HG03196 (cell line): ENCODE results near the gene PTPRM.

ENCODE experiments used
- ATAC-seq: cut with Tn5 transposase; IDR thresholded peaks from one replicate; pipeline ENCODE4 v1.9.1; 2021; ENCODE audit not compliant: unreplicated experiment

The PTPRM gene

GRCh38 chr18:7789856-7790552, 222.9 kb downstream of the PTPRM start:
- ATAC-seq: no peak

- ATAC-seq: no peak
Observed at GRCh38 chr18:7793100-7793499, 226.0 kb downstream of the PTPRM start.

- no peak for ATAC-seq
Observed at GRCh38 chr18:7803956-7804469, 236.9 kb downstream of the PTPRM start.

GRCh38 chr18:7805096-7805495, 238.0 kb downstream of the PTPRM start:
- ATAC-seq: no peak

- no peak for ATAC-seq
Observed at GRCh38 chr18:7805880-7806279, 238.8 kb downstream of the PTPRM start.

GRCh38 chr18:7807936-7808453, 240.9 kb downstream of the PTPRM start:
- no peak for ATAC-seq

- no peak for ATAC-seq
Observed at GRCh38 chr18:7808992-7809391, 241.9 kb downstream of the PTPRM start.

DNA sequence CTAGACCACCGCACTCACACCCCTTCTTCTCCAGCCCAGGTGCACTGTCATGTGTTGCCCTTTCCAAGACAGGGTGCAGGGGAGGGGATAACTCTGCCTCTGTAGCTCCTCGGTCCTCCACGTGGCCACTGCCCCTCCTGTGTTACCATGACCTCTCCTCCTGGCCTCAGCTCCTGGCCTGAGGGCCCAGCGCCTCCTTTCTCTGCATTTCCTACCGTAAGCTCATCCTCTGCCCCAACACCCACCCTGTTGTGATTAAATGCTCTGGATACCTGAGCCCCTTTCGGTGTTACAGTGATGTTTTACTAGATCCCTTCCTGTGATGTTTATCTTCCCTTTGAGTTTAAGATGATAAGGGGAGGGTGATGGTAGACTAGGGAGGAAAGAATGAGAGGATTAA, 242.3 kb downstream of the PTPRM start:
- ATAC-seq: no peak

- no peak for ATAC-seq
Observed at GRCh38 chr18:7809978-7810377, 242.9 kb downstream of the PTPRM start.

GRCh38 chr18:7812431-7813063, 245.4 kb downstream of the PTPRM start:
- no peak for ATAC-seq

DNA sequence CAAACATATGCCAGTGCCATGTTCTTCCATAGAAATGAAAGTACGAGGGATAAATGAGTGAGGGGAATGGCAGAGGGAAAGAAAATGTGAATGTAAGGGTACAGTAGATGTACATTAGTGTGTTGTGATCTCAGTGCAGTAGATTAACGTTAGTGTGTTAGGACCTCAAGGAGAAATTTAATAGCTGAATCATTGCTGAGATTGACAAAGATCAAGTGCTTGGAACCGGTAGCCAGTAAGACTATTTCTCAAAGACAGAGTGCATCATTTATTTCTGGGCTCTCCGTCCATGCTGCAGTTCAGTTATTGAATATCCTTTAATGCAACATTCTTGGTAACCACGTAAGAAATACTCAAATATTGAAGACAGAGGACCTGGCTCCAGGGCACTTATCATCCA, 246.0 kb downstream of the PTPRM start:
- no peak for ATAC-seq

- no peak for ATAC-seq
Observed at GRCh38 chr18:7814754-7815315, 247.7 kb downstream of the PTPRM start.

- ATAC-seq: no peak
Observed at GRCh38 chr18:7815787-7816186, 248.7 kb downstream of the PTPRM start.

- no peak for ATAC-seq
Observed at GRCh38 chr18:7817575-7818230, 250.6 kb downstream of the PTPRM start.

DNA sequence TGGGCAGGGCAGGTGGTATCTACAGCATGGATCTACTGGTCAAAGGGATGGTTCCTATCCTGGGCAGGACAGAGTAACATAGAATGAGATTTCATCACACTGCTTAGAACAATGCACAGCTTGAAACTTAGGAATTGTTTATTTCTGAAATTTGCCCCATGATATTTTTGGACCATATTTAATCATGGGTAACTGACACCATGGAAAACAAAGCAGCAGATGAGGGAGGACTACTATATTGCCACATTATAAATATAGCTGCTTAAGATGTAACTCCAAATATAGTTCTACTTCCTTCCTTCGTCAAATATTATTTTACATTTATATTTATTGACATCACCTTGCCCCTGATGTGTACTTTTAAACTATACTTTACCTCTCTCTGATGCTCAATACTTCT, 254.7 kb downstream of the PTPRM start:
- no peak for ATAC-seq

- no peak for ATAC-seq
Observed at GRCh38 chr18:7822435-7823331, 255.6 kb downstream of the PTPRM start.

DNA sequence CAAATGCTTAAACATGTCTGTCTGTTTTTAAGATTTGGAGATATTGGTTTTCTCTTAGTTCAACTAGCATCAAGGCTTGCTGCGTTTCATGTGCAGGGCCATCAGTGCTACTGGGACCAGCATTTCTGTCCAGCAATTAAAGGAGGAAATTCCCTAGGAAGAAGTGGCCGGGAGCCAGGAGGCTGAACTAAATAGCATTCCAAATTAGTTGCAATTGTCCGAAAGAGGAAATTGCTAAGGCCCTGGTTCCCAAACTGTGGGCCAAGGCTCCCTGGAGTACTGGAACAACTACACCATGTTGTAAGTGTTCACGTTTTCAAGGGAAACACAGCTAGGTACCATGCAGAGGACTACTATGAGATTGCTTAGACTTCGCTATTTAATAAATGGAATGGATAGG, 257.9 kb downstream of the PTPRM start:
- ATAC-seq: no peak

- ATAC-seq: no peak
Observed at GRCh38 chr18:7830468-7830867, 263.4 kb downstream of the PTPRM start.

GRCh38 chr18:7839548-7839947, 272.4 kb downstream of the PTPRM start:
- no peak for ATAC-seq

- ATAC-seq: no peak
Observed at GRCh38 chr18:7840411-7840810, 273.3 kb downstream of the PTPRM start.

GRCh38 chr18:7844017-7844416, 276.9 kb downstream of the PTPRM start:
- ATAC-seq: no peak
